ENCODE data around the gene SPEM2.

SPEM2 gene

DNA sequence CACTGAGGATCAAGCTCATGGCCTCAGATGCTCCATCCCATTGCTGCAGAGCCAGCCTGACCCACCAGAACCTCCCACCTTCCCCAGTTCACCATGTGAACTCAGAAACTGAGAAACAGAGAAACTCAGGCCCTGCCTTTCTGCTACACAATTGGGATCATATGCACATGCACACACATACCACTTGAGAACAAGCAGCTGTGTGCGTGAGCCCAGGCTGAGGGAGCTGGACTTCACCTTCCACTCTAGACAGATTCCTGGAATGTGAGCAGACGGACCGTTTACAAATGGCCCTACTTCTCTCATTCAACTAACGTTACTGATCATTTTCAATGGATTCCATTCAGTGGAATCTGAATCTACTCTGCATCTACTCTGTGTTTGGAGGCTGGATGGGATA lies 1.7 kb upstream of the SPEM2 start:
- DNase-seq = no peak

- DNase-seq = no peak
Observed at GRCh38 chr17:7425756-7426155, 340 bp downstream of the SPEM2 start.

DNA sequence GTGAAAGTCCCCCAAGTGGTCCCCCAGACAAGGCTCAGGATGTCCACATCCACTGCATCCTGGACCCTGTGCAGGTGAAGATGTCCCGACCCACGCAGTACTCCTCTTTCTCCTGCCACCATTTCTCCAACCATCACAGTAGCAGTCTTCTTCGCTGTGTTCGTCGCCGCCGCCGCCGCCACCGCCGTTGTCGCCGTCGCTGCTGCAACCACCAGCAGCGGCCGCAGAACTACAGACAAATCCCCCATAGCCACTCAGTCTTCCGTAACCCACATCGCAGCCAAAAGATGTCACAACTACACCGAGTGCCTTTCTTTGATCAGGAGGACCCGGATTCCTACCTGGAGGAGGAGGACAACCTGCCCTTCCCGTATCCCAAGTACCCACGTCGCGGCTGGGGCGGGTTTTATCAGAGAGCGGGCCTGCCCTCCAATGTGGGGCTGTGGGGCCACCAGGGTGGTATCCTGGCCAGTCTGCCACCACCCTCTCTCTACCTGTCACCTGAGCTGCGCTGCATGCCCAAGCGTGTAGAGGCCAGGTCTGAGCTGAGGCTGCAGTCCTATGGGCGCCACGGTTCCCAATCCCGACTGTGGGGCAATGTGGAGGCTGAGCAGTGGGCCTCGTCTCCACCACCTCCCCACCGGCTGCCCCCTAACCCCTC lies 917 bp downstream of the SPEM2 start:
- no peak for DNase-seq

- no peak for DNase-seq
Observed at GRCh38 chr17:7426896-7427489, 1.6 kb downstream of the SPEM2 start.

DNA sequence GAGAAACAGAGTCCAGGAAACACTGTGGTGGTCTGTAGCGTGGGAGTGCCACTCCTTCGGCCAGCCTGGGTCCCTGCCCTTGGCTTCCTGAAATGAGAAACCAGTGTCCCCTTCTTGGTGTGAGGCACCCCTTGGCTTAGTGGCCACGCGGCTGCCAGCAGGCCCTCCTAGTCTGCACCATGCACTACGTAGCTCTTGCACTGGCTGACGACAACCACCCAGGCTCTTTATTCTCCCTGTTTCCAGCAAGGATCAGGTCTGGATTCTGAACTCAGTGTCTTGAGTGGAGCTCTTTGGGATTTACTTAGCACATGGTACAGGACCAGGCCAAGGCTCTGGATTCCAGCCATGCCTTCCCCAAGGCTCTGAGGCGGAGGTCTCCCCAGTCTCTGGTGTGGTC lies 2.1 kb downstream of the SPEM2 start:
- no peak for DNase-seq

GRCh38 chr17:7428557-7428956 lies 3.1 kb downstream of the SPEM2 start, which contains the start of gene SPEM3:
SPEM3 (plus strand) TSS chr17:7428857; CDS start chr17:7428903, 46 bp downstream.
- DNase-seq = no peak

- no peak for DNase-seq
Observed at GRCh38 chr17:7429722-7430121, 4.3 kb downstream of the SPEM2 start.

DNA sequence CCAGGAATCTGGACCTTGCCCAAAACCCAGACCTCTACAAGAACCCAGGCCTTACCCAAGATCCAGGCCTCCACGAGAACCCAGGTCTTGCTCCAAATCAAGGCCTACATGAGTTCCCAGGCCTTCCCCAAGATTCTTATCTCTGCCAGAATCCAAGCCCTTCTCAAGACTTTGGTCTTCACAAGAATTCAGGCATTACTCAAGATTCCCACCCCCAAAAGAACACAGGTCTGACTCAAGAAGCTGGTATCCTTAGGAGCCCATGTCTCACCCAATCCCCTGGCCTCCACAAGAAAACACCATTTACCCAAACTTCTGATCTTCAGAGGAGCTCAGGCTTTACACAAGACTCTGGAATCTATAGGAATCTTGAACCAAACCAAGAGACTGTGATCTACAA lies 5.8 kb downstream of the SPEM2 start:
- no peak for DNase-seq

DNA sequence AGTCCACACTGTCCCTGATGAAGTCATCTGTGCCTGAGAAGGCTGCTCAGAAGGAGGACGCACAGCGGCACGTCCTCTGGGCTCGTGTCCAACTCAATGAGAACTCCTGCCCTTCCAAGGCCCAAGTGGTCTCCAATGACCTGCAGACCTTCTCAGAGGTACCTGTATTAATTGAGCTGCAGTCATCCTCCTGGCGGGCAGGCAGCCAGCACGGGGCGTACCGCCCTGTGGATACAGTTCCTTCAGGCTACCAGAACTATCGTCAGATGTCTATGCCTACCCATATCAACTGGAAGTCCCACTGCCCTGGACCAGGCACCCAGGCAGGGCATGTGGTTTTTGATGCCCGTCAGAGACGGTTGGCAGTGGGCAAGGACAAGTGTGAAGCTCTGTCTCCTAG lies 6.9 kb downstream of the SPEM2 start:
- no peak for DNase-seq

DNA sequence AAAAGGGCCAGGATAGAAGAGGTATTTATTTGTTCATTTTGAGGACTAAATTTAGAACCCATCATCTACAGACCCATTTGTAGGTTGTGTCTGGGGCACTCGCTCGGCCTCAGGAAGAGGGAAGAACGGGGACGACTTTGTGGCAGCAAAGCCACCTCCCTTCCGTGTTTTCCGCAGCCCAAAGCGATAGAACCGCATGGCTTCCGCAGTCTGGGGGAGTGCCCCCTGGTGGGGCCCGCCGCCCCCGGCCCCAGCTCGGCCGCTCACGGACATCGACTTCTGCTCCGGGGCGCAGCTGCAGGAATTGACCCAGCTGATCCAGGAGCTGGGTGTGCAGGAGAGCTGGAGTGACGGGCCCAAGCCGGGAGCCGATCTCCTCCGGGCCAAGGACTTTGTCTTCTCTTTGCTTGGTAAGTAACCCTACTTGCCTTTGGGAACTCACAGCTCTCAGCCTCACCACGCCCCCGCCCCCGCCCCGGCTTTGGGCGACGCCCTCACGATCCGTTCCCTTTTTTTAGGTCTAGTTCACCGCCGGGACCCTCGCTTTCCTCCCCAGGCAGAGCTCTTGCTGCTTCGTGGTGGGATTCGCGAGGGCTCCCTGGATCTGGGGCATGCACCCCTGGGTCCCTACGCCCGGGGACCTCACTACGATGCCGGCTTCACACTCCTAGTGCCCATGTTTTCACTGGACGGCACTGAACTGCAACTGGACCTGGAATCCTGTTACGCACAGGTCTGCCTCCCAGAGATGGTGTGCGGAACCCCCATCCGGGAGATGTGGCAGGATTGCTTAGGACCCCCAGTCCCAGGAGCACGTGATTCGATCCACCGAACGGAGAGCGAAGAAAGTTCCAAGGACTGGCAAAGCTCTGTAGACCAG lies 10.5 kb downstream of the SPEM2 start:
- DNase-seq = peak; percentile 33

GRCh38 chr17:7436556-7437368 lies 11.3 kb downstream of the SPEM2 start:
- peak; percentile 61 for DNase-seq

DNA sequence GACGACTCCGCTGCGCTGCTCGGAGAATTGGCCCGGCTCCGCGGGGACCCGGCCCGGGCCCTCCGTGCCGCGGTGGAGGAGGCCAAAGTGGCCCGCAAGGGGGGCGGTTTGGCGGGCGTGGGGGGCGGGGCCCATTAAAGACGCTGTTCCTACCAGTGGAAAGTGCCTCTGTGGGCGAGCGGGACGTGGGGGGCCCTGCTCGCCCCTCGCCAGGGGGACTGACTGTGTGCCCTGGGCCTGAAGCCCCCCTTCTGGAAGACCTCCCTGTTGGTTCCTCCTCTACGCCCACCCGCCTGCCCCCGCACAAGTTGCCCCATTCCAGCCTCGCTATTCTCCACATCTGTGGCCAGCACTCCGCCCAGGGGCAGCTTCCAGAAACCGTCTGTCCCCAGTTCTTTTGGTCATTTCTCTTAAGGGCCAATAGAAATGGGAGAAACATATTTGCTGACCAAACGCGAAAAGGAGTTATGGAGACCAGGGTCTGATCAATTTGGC lies 12.0 kb downstream of the SPEM2 start:
- no peak for DNase-seq

DNA sequence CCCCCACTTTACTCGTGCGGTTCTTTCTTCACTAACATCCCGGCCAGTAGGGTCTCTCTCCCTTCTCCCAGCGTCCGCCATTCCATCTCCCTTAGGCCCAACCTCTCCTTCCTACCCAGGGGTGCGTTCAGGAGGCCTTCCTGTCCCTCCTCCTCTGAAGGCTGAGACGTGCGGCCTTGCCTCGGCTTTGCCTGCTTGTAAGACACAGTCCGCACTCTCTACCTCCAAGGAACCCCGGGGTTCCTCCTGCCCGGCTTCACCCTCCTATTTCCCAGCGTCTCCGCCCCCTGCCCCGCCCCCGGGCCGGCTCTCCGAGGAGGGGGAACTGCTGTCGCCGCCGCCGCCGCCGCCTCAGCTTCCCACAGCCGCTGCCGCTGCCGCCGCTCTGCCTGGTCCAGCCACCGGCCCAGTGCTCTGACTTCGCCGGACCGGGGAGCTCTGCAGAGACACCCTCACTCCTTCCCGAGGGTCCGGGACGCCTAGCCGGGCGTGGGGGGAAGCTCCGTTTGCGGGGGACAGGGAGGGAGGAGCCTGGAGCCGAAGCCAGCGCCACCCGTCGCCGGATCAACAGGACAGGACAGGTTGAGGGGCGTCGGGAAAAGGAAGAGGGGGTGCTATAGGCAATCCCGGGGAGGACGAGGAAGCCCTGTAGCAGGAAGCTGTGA lies 12.7 kb downstream of the SPEM2 start:
- DNase-seq = peak; percentile 25

DNA sequence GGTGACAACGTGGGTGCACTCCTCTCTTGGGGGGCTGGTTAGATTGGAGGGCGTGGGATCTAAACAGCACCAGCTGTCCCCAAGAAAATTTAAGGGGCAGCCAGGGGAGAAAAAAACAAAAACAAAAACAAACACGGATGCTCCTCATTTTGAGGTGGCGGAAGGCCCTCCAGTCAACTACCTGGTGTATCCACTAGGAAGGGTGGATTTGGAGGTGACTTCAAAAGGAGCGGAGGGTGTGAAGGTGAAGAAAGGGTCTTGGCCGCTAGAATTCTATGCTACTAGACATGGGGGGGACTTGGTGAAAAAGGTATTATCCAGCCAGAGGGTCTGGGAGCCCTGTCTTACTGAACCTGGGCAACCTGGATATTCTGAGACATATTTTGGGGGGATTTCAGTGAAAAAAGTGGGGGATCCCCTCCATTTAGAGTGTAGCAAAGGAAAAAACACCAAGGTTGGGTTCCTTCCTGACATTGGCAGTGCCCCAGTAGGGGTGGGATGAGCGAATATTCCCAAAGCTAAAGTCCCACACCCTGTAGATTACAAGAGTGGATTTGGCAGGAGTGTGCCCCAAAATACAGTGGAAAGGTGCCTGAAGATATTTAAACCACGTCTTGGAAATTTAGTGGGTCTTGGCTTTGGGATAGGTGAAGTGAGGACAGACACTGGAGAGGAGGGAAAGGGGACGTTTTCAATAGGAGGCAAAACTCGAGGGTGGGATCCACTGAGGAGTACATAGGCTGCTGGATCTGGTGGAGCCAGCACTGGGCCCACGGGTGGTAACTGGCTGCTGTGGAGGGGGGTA lies 13.4 kb downstream of the SPEM2 start:
- no peak for DNase-seq

DNA sequence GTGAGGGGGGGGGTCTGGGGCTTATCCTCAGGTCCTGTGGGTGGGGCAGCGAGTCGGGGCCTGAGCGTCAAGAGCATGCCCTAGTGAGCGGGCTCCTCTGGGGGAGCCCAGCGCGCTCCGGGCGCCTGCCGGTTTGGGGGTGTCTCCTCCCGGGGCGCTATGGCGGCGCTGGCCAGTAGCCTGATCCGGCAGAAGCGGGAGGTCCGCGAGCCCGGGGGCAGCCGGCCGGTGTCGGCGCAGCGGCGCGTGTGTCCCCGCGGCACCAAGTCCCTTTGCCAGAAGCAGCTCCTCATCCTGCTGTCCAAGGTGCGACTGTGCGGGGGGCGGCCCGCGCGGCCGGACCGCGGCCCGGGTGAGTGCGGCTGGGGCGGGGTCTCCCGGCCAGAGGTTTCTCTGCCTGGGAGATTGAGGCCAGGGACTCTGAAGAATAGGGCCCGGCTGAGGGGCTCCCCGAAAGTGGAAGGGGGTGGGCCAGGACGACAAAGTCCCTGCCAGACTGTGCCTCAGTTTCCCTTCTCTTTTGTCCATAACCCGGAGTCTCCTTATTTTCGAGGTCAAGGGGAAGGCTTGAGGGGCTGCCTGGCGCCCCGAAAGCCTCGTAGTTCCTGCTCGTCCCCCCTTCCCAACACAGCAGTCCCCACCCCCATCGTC lies 14.2 kb downstream of the SPEM2 start, which contains the start of gene FGF11:
Gene FGF11, plus strand, starts transcription at position 51 of the 651 bp plus-strand sequence. Its CDS starts 109 bp downstream, at position 160.
- DNase-seq = no peak

GRCh38 chr17:7440113-7440833 lies 14.9 kb downstream of the SPEM2 start:
- DNase-seq = no peak

DNA sequence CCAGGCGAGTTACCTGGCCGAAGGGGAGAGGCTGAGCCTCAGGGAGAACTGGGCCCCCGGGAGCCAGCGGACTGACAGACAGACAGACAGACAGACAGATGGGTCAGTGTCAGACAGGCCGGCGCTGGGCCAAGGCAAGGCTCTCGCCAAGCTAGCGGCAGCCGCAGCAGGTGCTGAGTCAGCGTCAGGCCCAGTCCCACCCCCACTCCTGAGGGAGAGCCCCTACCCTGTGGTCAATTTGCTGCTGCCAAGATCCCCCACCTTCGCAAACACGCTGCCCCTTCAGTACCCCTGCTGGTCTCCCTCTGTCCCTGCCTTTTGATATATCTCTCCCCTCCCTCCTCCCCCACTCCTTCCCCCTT lies 15.4 kb downstream of the SPEM2 start:
- DNase-seq = no peak

DNA sequence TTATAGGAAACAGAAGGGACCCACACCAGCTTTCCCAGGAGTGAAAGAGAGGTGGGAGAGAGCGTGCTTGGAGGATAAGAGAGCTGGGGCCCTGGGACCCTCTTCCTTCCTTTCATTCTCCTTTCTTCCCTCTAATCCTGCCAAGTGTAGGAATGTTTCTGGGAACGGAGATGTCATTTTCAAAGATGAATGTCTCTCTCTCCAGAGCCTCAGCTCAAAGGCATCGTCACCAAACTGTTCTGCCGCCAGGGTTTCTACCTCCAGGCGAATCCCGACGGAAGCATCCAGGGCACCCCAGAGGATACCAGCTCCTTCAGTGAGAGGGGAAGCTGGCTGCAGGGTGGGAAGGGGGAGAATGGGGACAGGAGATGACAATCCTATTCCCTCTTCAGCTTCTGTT lies 15.8 kb downstream of the SPEM2 start:
- DNase-seq = no peak

DNA sequence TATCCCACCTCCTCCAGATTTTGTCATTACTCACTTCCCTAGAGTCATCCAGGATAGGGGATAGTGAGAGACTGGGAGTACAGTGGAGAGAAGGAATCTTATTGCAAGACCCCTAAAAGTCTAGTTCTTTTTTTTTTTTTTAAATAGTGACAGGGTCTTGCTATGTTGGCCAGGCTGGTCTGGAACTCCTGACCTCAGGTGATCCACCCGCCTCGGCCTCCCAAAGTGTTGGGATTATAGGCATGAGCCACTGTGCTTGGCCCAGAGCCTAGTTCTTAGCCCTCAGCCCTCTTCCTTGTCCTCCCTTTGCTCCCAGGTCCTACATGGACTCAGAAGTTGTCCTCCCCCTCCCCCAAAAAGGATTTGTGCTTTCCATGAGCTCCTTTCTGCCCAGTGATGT lies 16.7 kb downstream of the SPEM2 start:
- no peak for DNase-seq
